ENCODE measurements around the gene RAB7A.

DNA sequence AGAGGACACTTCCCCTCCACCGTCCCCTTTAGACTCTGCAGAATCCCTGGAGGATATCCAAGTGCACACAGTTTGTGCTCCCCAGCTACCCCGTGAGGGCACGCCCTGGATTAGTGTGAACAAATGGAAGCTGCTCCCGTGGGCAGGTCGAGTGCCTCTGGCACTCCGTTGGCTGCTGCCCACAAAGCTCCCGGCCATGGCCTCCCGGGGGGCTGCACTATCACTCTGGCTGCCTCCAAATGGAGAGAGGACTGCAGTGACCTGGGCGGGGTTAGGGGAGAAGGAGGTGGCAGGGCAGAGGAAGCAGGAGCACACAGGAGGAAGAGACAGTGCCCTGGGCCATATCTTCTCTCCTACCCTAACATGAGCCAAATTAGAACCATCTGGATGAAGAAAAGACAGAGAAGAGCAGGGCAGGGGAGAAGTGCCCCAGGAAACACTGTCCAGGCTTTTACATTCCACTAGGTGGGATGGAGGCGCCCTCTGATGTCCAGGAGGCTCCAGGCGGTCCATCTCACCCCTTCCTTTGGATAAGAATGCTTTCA is 124.0 kb downstream of the RAB7A start:
- TF ChIP-seq, protein P1, sequence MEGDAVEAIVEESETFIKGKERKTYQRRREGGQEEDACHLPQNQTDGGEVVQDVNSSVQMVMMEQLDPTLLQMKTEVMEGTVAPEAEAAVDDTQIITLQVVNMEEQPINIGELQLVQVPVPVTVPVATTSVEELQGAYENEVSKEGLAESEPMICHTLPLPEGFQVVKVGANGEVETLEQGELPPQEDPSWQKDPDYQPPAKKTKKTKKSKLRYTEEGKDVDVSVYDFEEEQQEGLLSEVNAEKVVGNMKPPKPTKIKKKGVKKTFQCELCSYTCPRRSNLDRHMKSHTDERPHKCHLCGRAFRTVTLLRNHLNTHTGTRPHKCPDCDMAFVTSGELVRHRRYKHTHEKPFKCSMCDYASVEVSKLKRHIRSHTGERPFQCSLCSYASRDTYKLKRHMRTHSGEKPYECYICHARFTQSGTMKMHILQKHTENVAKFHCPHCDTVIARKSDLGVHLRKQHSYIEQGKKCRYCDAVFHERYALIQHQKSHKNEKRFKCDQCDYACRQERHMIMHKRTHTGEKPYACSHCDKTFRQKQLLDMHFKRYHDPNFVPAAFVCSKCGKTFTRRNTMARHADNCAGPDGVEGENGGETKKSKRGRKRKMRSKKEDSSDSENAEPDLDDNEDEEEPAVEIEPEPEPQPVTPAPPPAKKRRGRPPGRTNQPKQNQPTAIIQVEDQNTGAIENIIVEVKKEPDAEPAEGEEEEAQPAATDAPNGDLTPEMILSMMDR (optimal IDR thresholded peaks at IDR 0.05 in 1 of 3, IDR thresholded peaks at IDR 0.05 in 1 of 3, conservative IDR thresholded peaks at IDR 0.05 in 1 of 3; ENCODE audit: extremely low read depth in 1 of 3, insufficient read depth in 2 of 3, low read length in 3 of 3): no peak
- TF ChIP-seq EZH2 (IDR thresholded peaks at IDR 0.05; ENCODE audit: low read length): no peak
